Endothelial cell (in vitro differentiated cells): Measurements from ENCODE around the gene BABAM2. TPM values are rescaled to one million over a fixed set of nuclear protein-coding genes. Genes with fewer than 3 reads are reported as not detected.

ENCODE experiments used
- DNase-seq: peaks from one replicate; pipeline ENCODE4 v3.0.0; 2021; ENCODE audit warnings: low spot score
- H3K27ac Mint-ChIP-seq: one replicate; pipeline ENCODE4 v1.8.0; 2021; ENCODE audit warnings: mixed read lengths, inconsistent platforms; ENCODE audit not compliant: unreplicated experiment
- H3K27me3 Mint-ChIP-seq: one replicate; pipeline ENCODE4 v1.8.0; 2021; ENCODE audit warnings: mild to moderate bottlenecking, moderate library complexity, mixed read lengths, inconsistent platforms; ENCODE audit not compliant: unreplicated experiment
- H3K36me3 Mint-ChIP-seq: one replicate; pipeline ENCODE4 v1.8.0; 2021; ENCODE audit warnings: mild to moderate bottlenecking, low read depth, mixed read lengths, inconsistent platforms; ENCODE audit not compliant: unreplicated experiment
- H3K4me1 Mint-ChIP-seq: one replicate; pipeline ENCODE4 v1.8.0; 2021; ENCODE audit warnings: mild to moderate bottlenecking, mixed read lengths, inconsistent platforms; ENCODE audit not compliant: unreplicated experiment
- H3K4me3 Mint-ChIP-seq: one replicate; pipeline ENCODE4 v1.8.0; 2021; ENCODE audit warnings: mild to moderate bottlenecking, mixed read lengths, inconsistent platforms; ENCODE audit not compliant: unreplicated experiment
- H3K9me3 Mint-ChIP-seq: one replicate; pipeline ENCODE4 v1.8.0; 2021; ENCODE audit warnings: mixed read lengths, inconsistent platforms; ENCODE audit not compliant: unreplicated experiment
- total RNA-seq: library from RNA; stranded (reverse); fragmentation: NEBNext Ultra II Directional; extraction: Animal tissue kit (Norgen Biotek cat#: 25700); gene quantifications from one replicate; pipeline ENCODE4 v1.2.1, GENCODE V29; 2021; ENCODE audit not compliant: unreplicated experiment
- TF ChIP-seq, protein P1 (sequence below): fragments of 200-600 bp; sonication (generic); IDR thresholded peaks from one replicate; pipeline ENCODE4 v1.5.0; 2021; ENCODE audit warnings: antibody characterized with exemption; ENCODE audit not compliant: unreplicated experiment

Gene BABAM2
- total RNA-seq, 1 donor from 2014 or later = 40.2 TPM

GRCh38 chr2:27914041-27914804, 23.7 kb downstream of the BABAM2 start:
- DNase-seq = no peak
- TF ChIP-seq, protein P1, sequence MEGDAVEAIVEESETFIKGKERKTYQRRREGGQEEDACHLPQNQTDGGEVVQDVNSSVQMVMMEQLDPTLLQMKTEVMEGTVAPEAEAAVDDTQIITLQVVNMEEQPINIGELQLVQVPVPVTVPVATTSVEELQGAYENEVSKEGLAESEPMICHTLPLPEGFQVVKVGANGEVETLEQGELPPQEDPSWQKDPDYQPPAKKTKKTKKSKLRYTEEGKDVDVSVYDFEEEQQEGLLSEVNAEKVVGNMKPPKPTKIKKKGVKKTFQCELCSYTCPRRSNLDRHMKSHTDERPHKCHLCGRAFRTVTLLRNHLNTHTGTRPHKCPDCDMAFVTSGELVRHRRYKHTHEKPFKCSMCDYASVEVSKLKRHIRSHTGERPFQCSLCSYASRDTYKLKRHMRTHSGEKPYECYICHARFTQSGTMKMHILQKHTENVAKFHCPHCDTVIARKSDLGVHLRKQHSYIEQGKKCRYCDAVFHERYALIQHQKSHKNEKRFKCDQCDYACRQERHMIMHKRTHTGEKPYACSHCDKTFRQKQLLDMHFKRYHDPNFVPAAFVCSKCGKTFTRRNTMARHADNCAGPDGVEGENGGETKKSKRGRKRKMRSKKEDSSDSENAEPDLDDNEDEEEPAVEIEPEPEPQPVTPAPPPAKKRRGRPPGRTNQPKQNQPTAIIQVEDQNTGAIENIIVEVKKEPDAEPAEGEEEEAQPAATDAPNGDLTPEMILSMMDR = no peak
- no peaks in the 10 kb centered on the region for H3K9me3 Mint-ChIP-seq
- H3K27me3 Mint-ChIP-seq = peaks cover 2% of the 10 kb centered on the region
- no peak overlapping the region for H3K27ac Mint-ChIP-seq
- H3K4me1 Mint-ChIP-seq = peaks cover 6% of the 10 kb centered on the region
- H3K4me3 Mint-ChIP-seq = no peak overlapping the region
- no peaks in the 10 kb centered on the region for H3K36me3 Mint-ChIP-seq

GRCh38 chr2:27914805-27915175, 24.3 kb downstream of the BABAM2 start:
- no peaks in the 10 kb centered on the region for H3K36me3 Mint-ChIP-seq
- peaks cover 2% of the 10 kb centered on the region for H3K27me3 Mint-ChIP-seq

DNA sequence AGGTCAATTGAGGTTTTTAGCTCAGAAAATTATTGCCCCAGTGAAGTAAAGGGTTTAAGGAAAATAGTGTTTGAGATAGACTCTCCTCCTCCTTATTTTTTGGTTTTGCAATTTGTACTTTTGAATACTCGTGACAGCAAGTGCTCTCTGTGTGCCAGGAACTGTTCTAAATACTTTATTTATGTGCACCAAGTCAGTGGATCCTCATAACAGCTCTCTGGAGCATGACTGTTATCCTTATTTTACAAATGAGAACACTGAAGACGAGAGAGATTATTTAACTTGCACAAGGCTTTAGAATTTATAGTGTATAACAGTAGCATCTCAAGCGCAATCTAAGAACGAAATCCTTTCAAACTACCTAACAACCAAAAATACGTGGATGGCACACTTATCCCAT, 24.7 kb downstream of the BABAM2 start:
- no peaks in the 10 kb centered on the region for H3K36me3 Mint-ChIP-seq
- H3K27ac Mint-ChIP-seq = no peak overlapping the region

More at GRCh38 chr2:27914805-27915175, 24.3 kb downstream of the BABAM2 start:
- TF ChIP-seq, protein P1 = no peak
- no peak for DNase-seq
- H3K9me3 Mint-ChIP-seq = no peaks in the 10 kb centered on the region
- H3K4me3 Mint-ChIP-seq = no peak overlapping the region
- peaks cover 6% of the 10 kb centered on the region for H3K4me1 Mint-ChIP-seq
- H3K27ac Mint-ChIP-seq = no peak overlapping the region

DNA sequence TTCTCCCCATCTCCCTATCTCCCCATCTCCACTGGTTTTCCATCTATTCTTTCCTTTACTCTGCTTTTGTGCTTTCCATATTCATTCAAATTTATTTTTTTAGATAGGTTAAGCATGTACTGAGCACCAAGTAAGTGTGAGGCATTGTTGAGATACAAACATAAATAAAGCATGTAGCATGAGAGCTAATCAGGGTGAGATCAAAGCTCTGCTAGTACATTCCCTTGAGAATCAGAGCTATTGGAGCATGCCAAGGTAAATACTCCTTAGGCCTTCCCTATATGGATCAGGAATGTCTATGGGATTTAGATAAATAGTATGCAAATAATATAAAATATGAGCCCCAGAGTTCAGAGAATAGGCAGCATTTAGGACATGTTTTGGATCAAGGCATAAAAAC, 25.3 kb downstream of the BABAM2 start:
- no peak overlapping the region for H3K4me3 Mint-ChIP-seq
- peaks cover 1% of the 10 kb centered on the region for H3K27me3 Mint-ChIP-seq
- TF ChIP-seq, protein P1 = no peak
- H3K9me3 Mint-ChIP-seq = no peaks in the 10 kb centered on the region
- H3K36me3 Mint-ChIP-seq = no peaks in the 10 kb centered on the region
- DNase-seq = no peak
- H3K27ac Mint-ChIP-seq = no peak overlapping the region
- peaks cover 8% of the 10 kb centered on the region for H3K4me1 Mint-ChIP-seq

More for the DNA sequence above, 24.7 kb downstream of the BABAM2 start:
- peaks cover 2% of the 10 kb centered on the region for H3K27me3 Mint-ChIP-seq
- peaks cover 6% of the 10 kb centered on the region for H3K4me1 Mint-ChIP-seq
- TF ChIP-seq, protein P1 = no peak
- H3K4me3 Mint-ChIP-seq = no peak overlapping the region
- no peaks in the 10 kb centered on the region for H3K9me3 Mint-ChIP-seq
- no peak for DNase-seq

GRCh38 chr2:27916293-27916995, 25.9 kb downstream of the BABAM2 start:
- H3K27ac Mint-ChIP-seq = no peak overlapping the region
- peaks cover 6% of the 10 kb centered on the region for H3K4me1 Mint-ChIP-seq
- H3K27me3 Mint-ChIP-seq = no peaks in the 10 kb centered on the region
- H3K36me3 Mint-ChIP-seq = no peaks in the 10 kb centered on the region
- no peak for DNase-seq
- no peak overlapping the region for H3K4me3 Mint-ChIP-seq
- H3K9me3 Mint-ChIP-seq = no peaks in the 10 kb centered on the region
- TF ChIP-seq, protein P1 = no peak
